Endometrium (tissue), 2 donors: Measurements from ENCODE around the gene HOXB1.

Source experiments
- FAIRE-seq: peaks from 2 replicates; lab custom pipeline; 2012; peaks lifted over from hg19 to GRCh38; lab: Jason Lieb, UNC
- donor health status: control.
- donor health status: control.

Gene HOXB1

GRCh38 chr17:48554412-48555257, 23.8 kb upstream of the HOXB1 start:
- no peak for FAIRE-seq

DNA sequence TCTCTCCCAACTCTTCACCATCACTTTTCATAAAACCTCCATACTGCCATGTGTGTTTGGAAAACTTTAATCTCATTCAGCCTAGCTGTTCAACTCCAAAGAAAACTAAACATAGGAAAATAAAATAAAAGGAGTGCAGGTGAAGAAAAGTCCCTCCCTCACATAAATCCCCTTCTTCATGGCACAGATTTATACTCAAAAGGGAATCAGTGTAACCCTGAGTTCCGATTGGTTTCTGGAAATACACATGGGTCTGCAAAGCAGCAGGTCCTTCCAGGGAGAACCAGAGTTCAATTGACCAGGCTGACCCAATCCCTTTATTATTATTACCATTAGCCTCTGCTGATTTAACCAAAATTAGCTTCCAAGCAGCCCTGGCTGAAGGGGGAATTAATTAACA, 23.0 kb upstream of the HOXB1 start:
- no peak for FAIRE-seq

- FAIRE-seq: no peak
Measured at GRCh38 chr17:48553190-48553547, 22.4 kb upstream of the HOXB1 start.

DNA sequence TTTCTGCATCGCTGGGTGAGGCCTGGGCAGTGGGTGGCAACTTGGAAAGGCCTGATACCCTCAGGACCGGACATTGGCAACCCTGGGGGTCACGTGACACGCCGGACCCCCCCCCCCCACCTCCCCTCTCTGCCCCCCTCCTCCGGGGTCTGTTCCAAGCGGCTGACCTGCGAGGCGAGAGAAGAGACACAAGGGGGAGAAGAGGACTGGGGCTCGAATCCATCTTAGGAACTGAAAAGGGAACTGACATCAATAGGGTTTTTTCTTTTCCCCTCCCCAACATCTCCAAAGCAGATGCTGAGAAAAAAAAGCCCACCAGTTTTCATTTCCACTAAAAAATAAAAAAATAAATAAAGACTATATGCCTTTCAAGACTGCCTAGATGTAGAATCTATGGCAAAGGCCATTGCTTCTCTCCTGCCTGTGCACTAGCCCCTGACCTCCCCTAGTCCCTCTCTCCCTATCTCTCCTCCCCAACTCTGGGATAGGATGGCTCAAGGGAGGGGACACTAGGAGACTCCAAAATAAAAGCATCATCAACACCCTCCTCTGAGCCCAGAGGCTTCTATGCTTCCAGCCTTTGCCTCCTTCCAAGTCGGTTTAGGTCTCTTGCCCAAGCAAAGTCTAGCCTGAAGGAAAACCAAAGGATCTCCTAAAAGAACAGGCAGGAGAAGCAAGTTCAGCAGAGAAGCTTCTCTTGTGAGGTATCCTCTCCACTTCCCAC, 21.8 kb upstream of the HOXB1 start:
- no peak for FAIRE-seq

GRCh38 chr17:48551596-48552465, 21.0 kb upstream of the HOXB1 start:
- FAIRE-seq: no peak

DNA sequence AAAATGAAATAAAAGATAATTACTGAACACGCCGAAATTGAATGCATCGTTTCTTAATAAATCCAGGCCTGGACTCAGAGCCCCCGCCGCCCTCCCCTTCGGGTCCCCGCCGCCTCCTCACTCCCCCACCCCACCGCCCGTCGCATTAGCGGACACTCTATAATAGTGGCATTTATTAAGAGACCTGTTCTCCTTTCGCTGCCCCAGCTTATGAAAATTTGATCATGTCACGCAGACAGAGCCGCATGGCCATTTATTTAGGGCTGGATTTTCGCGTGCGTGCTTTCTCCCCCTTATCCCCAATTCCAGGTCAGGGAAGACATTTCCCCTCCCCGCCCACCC, 20.4 kb upstream of the HOXB1 start:
- FAIRE-seq: no peak

- FAIRE-seq: no peak
Measured at GRCh38 chr17:48550502-48551213, 19.8 kb upstream of the HOXB1 start.

GRCh38 chr17:48549914-48550501, 19.2 kb upstream of the HOXB1 start:
- FAIRE-seq: no peak

DNA sequence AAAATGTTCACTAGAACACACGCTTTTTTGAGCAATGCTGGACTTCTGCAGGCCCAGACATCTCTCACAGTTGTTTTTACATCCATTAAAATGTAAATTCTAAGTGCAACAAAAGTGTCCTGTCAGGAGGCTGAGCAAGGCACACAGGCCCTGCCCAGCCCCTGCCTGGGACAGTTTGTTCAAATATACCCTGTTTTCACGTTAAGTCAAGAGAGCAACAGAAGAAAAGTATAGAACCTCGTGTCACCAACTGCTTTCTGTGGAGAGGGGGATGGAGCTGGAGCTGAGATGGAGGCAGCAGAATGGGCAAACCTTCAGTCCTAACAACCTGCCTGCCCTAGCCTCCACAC, 18.4 kb upstream of the HOXB1 start:
- FAIRE-seq: no peak

- FAIRE-seq: no peak
Measured at GRCh38 chr17:48548523-48549280, 17.9 kb upstream of the HOXB1 start.

DNA sequence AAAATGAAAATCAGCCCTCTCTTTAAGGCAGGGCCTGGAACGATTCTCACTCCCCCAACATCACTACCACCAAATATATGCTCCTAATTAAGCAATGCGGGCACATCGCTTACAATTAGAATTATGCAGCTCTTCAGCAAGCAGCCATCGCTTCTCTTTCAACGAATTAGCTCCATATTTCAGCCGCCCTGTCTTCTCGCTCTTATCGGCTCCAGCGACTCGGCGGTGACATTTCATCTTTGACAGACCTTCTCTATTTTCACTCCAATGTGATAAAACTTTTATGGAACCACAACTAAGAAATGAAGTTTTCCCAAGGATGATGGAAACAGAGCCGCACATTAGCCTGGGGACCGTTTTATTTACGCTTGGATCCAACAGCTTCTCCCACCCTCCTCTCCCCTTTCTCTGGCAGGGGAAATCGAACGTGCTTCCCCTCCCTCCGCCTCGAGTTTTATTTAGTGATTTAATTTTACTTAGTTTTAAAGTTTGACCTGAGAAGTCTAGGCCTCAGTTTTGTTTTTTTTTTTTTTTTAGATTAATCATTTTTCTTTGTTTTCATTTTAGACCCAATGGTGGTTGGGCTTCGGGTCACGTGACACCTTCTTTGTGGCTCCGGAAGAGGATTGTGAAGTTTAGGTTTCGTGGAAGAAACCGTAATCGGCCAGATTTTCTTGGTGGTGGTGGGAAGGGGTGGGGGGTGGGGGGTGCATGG, 17.2 kb upstream of the HOXB1 start:
- no peak for FAIRE-seq

DNA sequence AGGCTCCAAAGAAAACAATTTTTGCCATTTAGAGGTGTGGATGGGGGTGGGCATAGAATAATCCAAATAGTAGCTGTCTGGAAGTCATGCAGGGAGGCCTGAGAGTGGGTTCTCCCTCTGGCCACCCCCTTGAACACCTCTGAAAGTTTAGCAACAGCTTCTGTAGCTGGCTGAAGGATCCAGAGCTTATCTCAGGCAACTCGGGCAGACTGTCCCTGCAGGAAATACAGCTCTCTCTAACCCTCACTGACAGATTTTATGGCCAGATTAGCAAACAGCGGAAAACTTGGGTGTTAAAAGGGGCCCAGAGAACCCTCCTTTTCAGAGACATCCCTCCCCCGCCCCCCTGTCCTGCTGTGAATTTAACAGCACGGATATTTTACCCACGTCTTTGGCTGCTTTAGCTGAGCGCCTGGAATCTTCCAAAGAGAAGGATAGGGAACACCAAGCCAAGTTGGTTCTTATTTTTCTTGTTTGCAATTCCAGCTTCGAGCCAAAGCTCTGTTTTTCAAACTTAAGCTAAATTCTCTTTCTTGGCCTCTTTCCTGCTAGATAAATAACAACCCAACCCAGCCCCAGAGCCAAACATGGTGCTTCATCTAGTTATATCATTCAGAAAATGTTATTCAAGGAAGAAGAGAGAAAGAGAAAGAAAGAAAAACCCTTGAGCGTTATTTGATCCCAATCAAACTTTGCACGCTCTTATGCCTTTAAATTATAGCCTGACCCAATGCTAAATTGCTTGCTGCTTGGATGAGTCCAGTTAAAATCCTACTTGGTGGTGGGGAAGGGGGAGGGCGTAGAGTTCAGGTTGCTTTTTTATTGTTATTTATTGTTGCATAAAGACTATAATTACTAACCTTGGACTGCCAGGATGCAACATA, 16.4 kb upstream of the HOXB1 start:
- FAIRE-seq: peak; percentile 76

GRCh38 chr17:48546137-48546923, 15.5 kb upstream of the HOXB1 start:
- FAIRE-seq: no peak

DNA sequence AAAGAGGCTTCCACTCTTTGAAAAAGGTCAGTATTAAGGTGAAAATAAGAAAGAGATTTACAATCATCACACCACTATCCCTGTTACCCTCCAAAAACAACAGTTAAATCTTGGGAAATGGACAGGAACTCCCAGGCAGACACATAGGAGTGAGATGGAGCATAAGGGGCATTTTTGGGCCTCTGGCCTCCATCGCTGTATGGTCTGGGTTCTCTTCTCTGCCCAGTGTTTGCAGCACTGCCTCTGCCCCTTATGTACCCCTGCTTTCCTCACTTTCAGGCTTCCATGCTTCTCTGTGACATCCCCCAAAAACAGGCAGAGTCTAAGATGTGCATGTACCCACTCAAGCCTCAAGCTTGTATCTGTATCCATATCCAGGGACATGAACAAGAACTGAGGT, 14.7 kb upstream of the HOXB1 start:
- FAIRE-seq: no peak

- FAIRE-seq: no peak
Measured at GRCh38 chr17:48545022-48545375, 14.2 kb upstream of the HOXB1 start, which contains the start of gene HOXB2. Gene HOXB2 (minus strand): TSS chr17:48545109. CDS start chr17:48544911, 198 bp downstream.

- no peak for FAIRE-seq
Measured at GRCh38 chr17:48544349-48545021, 13.7 kb upstream of the HOXB1 start.

DNA sequence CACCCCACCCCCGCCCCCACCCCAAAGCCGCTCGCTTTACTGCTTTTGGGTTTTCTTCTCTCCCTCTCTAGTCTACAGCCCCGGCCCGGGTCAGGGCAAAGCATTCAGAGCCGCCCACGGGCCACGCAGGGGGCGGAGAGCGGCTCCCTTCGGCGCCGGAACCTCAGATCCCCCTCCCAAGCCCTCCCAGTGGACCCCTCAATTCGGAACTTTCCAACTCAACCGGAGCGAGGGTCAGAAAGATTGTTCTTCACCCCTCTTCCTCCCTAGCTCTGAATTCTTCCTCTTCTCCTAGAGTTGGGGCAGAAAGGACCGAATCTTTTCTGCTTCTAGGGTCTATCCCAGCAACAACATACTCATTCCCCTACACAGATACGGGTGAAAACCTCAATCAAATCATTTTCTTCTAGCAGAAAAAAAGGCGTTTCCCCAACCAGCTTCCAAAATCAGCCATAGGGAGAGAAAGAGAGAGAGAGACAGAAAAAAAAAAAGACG, 13.1 kb upstream of the HOXB1 start:
- FAIRE-seq: no peak
